ENCODE results near the gene GATA2. TPM values are rescaled to one million over a fixed set of nuclear protein-coding genes. Genes with fewer than 3 reads are reported as not detected.
A peak's percentile ranks its signal among the peaks of the same experiment; 100 is the strongest.

Gene GATA2
- total and polyA plus RNA-seq, 2 donors (not counting 1 experiment from before 2014, with no cell fraction given), result 0.83 to 3.2 TPM

- H3K27ac ChIP-seq (ENCODE audit: insufficient read depth, low read length), result no peak overlapping the region
- H4K20me1 ChIP-seq (ENCODE audit: control insufficient read depth, extremely low read depth, insufficient read depth, low read length), result no peaks in the 10 kb centered on the region
- H3K79me2 ChIP-seq (ENCODE audit: control insufficient read depth, insufficient read depth, low read length), result no peaks in the 10 kb centered on the region
- no peak for DNase-seq (ENCODE audit: low read depth in 2 of 2)
- no peak overlapping the region for H3K9ac ChIP-seq (ENCODE audit: insufficient read depth, low read length)
- H3K4me2 ChIP-seq (ENCODE audit: extremely low read depth, insufficient read depth, low read length), result no peak overlapping the region
- H3K9me3 ChIP-seq (ENCODE audit: control insufficient read depth, insufficient read depth, low read depth, low read length), result no peaks in the 10 kb centered on the region
- peak overlapping the region in 1 of 4 experiments; percentile 61 for H3K4me3 ChIP-seq (replicated peaks in 1 of 4; ENCODE audit: control extremely low read depth in 1 of 4, insufficient read depth in 1 of 4, low read depth in 3 of 4, low read length in 4 of 4)
- H3K27me3 ChIP-seq (ENCODE audit: control insufficient read depth, insufficient read depth, low read length), result peaks cover 34% of the 10 kb centered on the region
- no peaks in the 10 kb centered on the region for H3K36me3 ChIP-seq (ENCODE audit: control insufficient read depth, insufficient read depth, low read length)
- H2AFZ ChIP-seq (ENCODE audit: low read length), result no peak overlapping the region
- H3K4me1 ChIP-seq (ENCODE audit: control insufficient read depth, extremely low read depth, insufficient read depth, low read length), result no peaks in the 10 kb centered on the region
- TF ChIP-seq CTCF (conservative IDR thresholded peaks at IDR 0.05 in 1 of 2, IDR thresholded peaks at IDR 0.05 in 1 of 2; ENCODE audit: low read depth in 1 of 2, low read length in 2 of 2), result no peak
- TF ChIP-seq EZH2 (IDR thresholded peaks at IDR 0.05; ENCODE audit: low read length, missing control alignments), result no peak
Observed at GRCh38 chr3:128498127-128498626, 5.2 kb upstream of the GATA2 start.

GRCh38 chr3:128497305-128498126 is 4.5 kb upstream of the GATA2 start:
- Histone ChIP-seq H3K4me3 (replicated peaks in 1 of 4; ENCODE audit: control extremely low read depth in 1 of 4, insufficient read depth in 1 of 4, low read depth in 3 of 4, low read length in 4 of 4) (peak overlapping the region; percentile 35 to 61 (median 40)), H3K4me1 (ENCODE audit: control insufficient read depth, extremely low read depth, insufficient read depth, low read length) (no peaks in the 10 kb centered on the region), H2AFZ (ENCODE audit: low read length) (no peak overlapping the region), H3K9me3 (ENCODE audit: control insufficient read depth, insufficient read depth, low read depth, low read length) (no peaks in the 10 kb centered on the region), H3K9ac (ENCODE audit: insufficient read depth, low read length) (no peak overlapping the region), H4K20me1 (ENCODE audit: control insufficient read depth, extremely low read depth, insufficient read depth, low read length) (no peaks in the 10 kb centered on the region), H3K4me2 (ENCODE audit: extremely low read depth, insufficient read depth, low read length) (peak overlapping the region; percentile 70), H3K79me2 (ENCODE audit: control insufficient read depth, insufficient read depth, low read length) (no peaks in the 10 kb centered on the region), H3K36me3 (ENCODE audit: control insufficient read depth, insufficient read depth, low read length) (no peaks in the 10 kb centered on the region), H3K27ac (ENCODE audit: insufficient read depth, low read length) (no peak overlapping the region), H3K27me3 (ENCODE audit: control insufficient read depth, insufficient read depth, low read length) (peaks cover 39% of the 10 kb centered on the region)
- DNase-seq (ENCODE audit: low read depth in 2 of 2), result peak in 1 of 2 donors; percentile 36
- TF ChIP-seq EZH2 (IDR thresholded peaks at IDR 0.05; ENCODE audit: low read length, missing control alignments) (peak; percentile 94), CTCF (conservative IDR thresholded peaks at IDR 0.05 in 1 of 2, IDR thresholded peaks at IDR 0.05 in 1 of 2; ENCODE audit: low read depth in 1 of 2, low read length in 2 of 2) (peak; percentile 42 to 43)

GRCh38 chr3:128496602-128497304 is 3.8 kb upstream of the GATA2 start:
- TF ChIP-seq CTCF (conservative IDR thresholded peaks at IDR 0.05 in 1 of 2, IDR thresholded peaks at IDR 0.05 in 1 of 2; ENCODE audit: low read depth in 1 of 2, low read length in 2 of 2) (no peak), EZH2 (IDR thresholded peaks at IDR 0.05; ENCODE audit: low read length, missing control alignments) (peak; percentile 99)
- no peaks in the 10 kb centered on the region for H3K36me3 ChIP-seq (ENCODE audit: control insufficient read depth, insufficient read depth, low read length)
- H2AFZ ChIP-seq (ENCODE audit: low read length), result no peak overlapping the region
- peak in 1 of 2 donors; percentile 69 for DNase-seq (ENCODE audit: low read depth in 2 of 2)
- H3K27me3 ChIP-seq (ENCODE audit: control insufficient read depth, insufficient read depth, low read length), result peaks cover 45% of the 10 kb centered on the region
- H3K4me1 ChIP-seq (ENCODE audit: control insufficient read depth, extremely low read depth, insufficient read depth, low read length), result no peaks in the 10 kb centered on the region
- H4K20me1 ChIP-seq (ENCODE audit: control insufficient read depth, extremely low read depth, insufficient read depth, low read length), result no peaks in the 10 kb centered on the region
- no peaks in the 10 kb centered on the region for H3K9me3 ChIP-seq (ENCODE audit: control insufficient read depth, insufficient read depth, low read depth, low read length)
- no peaks in the 10 kb centered on the region for H3K79me2 ChIP-seq (ENCODE audit: control insufficient read depth, insufficient read depth, low read length)
- H3K27ac ChIP-seq (ENCODE audit: insufficient read depth, low read length), result no peak overlapping the region
- H3K4me3 ChIP-seq (replicated peaks in 1 of 4; ENCODE audit: control extremely low read depth in 1 of 4, insufficient read depth in 1 of 4, low read depth in 3 of 4, low read length in 4 of 4), result peak overlapping the region in 1 of 4 experiments; percentile 61
- H3K4me2 ChIP-seq (ENCODE audit: extremely low read depth, insufficient read depth, low read length), result no peak overlapping the region
- no peak overlapping the region for H3K9ac ChIP-seq (ENCODE audit: insufficient read depth, low read length)

Measured in fibroblast of lung (primary cell).